GM18873 (cell line): ENCODE results near the gene SPATA32.

Experiments
- ATAC-seq: cut with Tn5 transposase; IDR thresholded peaks from one replicate; pipeline ENCODE4 v1.9.1; 2021; ENCODE audit warnings: mild to moderate bottlenecking, moderate library complexity, moderate number of reproducible peaks; ENCODE audit not compliant: unreplicated experiment, low FRiP score

Gene SPATA32

DNA sequence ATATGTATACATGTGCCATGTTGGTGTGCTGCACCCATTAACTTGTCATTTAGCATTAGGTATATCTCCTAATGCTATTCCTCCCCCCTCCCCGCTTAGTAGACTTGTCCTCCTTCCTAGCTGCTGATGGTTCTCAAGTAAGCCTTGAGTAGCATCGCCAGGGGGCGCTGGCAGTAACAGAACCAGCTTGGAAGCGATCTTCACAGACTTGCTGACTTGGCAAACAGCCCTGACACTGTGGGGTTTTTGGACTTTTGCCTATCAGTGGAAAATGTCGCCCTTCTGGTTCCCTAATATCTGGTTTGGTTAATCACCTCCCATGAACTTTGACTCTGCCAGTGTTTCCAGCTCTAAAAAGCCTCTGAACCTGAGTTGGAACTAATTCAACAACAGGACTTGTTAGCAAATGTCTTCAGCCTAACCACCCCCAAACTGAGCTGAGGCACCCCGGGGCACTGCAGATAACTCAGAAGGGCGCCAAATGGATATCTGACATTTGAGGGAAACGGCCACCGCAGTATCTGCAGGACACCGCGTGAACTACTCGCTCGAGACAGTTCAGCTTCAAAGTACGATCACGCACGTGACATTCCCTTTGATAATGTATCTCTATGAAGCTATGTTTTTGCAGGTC, 15.4 kb upstream of the SPATA32 start:
- no peak for ATAC-seq

DNA sequence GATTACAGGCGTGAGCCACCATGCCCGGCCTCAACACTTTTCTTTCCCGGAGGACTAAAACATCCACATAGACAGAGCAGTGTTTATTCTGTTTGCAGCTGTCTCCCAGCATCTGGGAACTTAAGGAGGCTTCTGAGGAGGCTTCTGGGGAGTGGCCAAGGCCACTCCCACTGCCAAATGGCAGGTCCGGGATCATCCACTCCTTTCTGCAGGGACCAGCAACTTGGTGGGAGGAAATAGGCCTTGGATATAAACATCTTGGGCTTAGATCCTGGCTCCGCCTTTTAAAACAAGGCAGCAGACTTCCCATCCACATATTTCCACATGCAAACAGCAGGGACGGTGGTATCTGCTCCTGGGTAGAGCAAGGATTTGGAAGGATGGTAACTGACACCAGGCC, 14.1 kb upstream of the SPATA32 start:
- ATAC-seq = no peak

DNA sequence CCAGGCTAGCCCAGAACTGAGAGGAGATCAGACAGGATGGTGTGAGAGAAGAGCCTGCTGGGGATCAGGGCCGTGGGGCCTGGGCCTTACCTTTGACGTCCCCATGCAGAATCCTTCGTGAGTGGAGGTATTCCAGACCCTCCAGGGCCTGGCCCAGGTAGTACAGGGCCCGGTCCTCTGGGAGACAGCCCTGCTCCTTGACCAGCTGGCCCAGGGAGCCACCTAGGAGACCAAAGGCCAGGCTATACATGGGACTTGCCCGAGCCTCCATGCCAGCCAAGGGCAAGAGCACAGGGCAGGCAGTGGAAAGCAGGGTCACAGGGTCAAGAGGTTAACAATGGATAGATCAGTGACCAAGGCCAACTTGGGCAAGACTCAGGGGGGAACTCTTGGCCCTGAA, 12.1 kb upstream of the SPATA32 start:
- ATAC-seq = no peak

DNA sequence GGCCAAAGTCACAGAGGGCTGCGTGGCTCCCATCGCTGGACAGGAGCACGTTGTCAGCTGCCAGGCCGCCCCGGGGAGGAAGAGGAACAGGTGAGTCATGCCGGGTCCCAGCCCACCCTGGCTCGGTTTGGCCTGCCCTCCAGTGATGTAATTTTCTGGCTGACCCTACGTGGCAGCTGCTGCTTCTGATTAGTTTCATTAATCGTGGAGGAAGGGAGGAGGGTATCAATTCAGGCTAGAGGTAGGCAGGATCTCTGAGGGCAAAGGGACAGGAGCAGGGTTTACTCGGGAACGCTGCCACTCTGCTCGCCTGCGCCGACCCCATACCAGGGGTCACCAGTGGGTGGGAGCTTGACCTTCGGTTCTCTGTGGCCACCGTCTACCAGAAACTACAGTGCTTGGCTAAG, 11.7 kb upstream of the SPATA32 start:
- ATAC-seq = no peak

DNA sequence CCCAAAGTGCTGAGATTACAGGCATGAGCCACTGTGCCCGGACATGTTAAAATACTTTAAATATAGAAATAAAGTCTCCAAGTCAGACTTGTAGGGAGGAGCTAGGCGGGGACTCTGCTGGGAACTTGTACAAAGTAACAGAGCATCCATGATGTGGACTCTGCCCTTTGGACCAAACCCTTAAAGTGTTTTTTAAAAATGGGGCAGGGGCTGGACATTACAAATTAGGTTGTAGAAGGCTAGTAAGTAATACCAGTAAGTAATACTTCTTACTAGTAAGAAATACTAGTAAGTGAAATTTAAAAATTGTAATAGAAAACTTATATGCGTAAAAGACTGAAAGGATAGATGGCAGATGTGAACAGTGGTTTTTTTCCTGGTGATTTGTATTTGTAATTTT, 9.7 kb upstream of the SPATA32 start:
- ATAC-seq = no peak

DNA sequence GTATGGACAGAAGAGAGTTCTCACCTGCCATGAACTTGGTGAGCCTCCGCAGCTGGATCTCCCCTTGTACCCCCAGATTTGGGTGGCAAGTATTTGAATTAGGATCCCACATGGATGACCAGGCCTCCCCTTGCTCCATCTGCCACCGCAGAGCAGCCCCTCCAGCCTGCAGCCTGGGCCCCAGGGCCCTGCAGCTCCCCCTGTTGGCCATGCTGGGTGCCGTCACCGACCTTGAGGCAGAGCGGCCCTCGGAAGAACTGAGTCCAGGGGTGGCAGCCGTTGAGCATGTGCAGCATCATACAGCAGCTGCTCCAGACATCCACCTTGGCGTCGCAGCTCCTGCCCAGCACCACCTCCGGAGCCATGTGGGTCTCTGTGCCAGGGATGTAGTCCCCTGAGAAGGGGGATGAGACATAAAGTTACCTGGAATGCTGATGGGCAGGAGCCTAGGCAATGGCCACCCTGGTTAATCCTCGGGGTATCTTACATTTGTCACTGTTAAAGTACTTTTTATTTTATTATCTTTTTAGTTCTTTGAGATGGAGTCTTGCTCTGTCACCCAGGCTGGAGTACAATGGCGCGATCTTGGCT, 9.0 kb upstream of the SPATA32 start:
- no peak for ATAC-seq

DNA sequence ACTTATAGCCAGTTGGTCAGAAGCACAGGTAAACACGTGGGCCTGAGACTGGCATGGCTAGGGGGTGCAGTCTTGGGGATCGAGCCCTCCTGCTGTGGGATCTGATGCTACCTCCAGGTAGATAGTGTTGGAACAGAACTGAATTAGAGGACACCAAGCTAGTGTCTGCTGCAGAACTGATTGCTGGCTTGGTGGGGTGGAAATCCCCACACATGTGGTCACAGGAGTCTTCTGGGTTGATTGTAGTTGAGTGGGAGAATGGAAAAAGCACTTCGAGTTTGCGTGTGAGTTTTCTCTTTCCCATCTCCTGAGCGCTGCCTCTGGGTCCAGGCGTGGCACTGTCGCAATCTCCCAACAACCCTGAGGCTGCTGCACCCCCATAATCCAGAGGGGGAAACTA, 8.0 kb upstream of the SPATA32 start:
- ATAC-seq = no peak

DNA sequence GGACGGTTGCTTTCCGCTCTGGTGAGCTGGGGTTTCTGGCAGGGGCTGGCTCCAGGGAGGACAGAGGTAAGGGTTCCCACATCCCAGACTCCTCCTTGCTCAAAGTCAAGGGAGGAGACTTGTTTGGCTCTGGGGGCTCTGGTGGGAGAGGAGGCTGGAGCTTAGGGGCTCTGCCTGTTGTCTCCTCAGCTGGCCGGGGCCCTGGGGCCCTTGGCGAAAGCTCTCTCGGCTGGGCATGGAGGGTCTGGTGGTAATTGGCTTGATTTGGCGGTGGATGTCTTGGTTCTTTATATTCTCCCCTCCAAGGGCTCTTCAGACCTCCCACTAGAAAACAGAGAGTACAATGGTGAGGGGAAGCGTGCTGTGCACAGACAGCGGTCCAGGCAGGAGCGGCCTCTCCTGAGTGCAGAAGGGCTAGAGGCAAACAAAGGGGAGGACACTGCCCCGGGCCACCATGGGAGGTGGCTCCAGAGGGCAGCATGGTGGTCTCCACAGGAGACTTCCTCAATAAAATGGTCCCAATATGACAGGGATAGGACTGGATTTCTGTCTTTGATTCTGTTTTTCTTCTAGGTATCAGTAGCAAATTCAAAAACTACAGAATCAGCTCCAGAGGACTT, 5.7 kb upstream of the SPATA32 start:
- ATAC-seq = no peak

DNA sequence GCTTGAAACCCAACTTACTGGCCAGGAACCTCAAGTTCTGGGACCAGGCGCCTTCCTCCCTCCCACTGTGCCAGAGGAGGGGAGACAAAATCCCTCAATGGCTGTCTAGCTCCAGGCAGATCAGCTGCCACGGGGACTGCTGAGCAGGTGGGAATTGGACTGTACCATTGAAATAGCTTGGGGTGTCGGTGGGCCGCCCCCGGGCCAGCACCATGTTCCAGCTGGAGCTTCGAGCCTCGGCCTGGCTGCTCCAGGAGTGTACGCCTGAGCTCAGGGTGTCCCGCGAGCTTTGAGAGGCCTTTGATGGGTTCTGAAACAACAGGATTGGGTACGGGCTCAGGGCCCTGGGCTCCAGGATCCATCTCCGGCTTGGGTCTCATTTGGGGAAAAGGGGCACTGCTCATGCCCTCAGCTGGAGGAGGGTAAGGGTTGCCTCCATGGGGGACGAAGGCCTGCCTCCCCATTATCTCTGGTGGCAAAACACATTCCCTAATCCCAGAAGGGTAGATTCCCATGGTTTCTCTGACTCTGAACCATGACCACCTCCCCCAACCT, 4.6 kb upstream of the SPATA32 start:
- no peak for ATAC-seq

DNA sequence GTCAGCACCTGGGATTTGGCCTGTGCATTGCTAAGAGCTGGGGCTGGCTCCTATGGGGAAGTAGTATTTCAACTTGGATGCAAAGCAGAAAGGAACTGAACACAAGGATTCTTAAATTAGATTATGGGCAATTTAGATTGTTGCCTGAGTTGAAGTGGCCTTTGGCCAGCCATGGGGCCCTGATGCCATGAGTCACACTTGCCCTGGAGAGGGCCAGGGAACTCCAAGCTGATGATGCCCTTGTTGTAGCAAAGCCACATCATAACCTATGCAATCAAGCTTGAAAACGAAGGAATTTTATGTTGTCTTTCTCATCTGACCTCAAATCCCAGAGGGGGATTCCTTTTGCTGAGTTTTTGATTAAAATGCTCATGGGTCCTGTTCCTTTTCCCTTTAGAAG, 3.9 kb upstream of the SPATA32 start:
- ATAC-seq = no peak

DNA sequence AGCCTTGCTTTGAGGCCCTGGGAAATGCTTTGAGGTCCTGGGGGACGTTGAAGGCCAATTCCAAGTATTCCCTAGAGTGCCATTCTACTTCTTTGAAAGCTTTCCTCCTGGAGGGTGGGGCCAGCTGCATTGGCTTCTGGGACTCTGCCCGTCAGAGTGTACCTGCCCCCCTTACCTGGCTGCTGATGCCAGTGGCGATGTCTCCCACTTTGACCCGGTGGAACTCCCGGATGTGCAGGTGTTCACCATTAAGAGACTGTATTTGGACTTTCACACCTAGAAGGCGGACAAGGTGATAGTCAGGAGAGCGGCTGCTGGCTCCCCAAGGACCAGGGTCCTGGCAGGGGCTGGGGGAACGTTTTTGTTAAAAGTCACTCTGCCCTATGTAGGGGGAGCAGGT, 3.1 kb upstream of the SPATA32 start:
- no peak for ATAC-seq

DNA sequence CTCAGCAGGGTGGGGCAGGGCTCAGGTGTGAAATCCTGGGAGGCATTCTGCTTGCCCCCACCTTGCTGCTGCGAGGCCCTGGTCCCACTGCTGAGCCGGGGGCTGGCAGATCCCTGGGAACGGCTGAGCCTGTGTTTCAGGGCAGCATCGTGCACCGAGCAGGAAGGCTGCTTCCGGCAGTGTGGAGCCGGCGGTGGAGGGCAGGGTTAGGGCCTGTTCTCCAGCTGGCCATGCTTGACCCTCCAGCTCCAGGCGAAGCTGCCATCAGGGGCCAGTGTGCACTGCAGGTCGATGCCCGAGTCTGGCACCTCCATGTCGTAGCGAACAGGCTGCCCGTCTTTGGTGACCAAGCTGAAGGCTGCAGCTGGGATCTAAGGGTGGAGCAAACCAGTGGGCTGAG, 2.5 kb upstream of the SPATA32 start:
- no peak for ATAC-seq

DNA sequence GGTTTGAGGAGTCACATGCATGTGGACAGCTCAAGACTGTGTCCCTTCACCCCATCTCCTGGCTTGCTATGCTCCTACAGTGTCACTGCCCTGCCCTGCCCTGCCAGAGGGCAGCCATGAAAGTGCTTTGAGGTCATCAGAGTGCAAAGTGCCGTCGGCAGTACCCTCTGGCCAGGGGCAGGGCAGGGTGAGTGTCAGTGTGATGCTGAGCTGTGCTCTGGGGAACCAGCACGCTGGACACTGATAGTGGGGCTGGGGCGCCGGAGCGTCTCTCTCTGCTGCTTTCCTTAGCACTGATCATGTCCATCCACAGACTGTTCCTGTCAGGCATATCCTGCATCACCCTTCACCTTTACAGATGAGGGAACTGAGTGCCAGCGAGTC, 1.6 kb upstream of the SPATA32 start:
- ATAC-seq = no peak

DNA sequence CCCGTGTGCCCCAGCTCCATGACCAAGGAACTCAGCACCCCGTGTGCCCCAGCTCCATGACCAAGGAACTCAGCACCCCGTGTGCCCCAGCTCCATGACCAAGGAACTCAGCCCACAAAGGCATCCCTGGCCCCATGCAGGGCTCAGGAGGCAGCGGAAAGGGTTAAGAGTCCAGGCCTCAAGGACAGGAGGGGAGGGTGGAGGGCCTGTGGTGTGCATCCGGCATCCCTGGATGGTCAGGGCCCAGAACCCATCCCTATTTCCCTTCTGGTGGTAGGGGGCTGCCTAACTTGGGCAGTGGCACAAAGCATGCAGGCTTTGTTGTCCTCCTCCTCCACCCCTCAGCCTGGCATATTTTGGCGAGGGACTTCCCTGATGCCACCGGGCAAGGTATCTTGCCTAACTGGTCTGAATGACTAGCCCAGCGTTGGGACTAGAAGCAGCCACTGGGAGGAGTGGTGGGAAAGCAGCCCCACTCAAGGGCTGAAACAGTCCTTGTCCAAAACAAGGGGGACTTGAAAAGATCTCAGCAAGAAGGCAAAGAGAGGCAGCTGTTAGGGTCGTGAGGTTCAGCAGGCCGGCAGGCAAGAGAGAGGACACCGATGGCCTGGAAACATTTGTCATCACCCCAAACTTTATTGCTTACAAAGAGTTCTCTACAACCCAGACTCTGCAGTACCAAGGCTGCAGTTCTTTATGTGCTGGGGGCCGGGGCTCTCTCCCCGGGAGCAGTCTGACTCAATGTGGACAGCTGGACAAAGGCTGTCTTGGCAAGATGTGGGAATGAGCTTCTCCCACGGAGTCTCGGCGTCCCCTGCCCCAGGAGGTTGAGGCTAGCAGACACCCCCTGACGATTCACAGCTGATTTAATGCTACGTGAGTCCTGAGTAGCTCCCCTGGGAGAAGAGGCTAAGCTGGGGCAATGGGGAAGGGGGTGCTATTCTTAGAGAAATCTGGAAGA, 902 bp upstream of the SPATA32 start:
- ATAC-seq = no peak

DNA sequence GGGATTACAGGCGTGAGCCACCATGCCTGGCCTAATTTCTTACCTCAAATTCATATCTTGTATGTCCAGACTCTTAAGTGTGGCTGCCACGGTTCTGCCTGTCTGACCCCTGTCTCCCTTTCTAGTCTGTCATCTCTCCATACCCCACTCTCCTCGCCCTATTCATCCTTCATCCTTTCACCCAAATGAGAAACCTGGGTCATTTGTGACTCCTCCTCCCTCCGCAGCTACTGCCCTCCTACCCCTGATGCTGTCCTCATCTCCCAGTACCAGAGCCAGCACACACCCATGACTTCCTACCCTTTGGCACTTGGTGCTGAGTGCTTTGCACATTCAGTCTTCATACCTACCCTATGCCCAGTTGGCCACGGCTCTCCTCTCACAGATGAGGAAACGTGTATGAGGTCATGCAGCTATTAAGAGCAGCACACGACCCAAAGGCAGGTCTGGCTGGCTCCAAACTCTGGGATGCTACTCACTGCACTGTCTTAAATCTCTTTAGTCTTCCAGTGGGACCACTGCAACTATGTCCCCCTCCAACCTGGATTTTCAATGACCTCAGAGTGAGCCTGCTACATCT, 1.6 kb downstream of the SPATA32 start:
- no peak for ATAC-seq

DNA sequence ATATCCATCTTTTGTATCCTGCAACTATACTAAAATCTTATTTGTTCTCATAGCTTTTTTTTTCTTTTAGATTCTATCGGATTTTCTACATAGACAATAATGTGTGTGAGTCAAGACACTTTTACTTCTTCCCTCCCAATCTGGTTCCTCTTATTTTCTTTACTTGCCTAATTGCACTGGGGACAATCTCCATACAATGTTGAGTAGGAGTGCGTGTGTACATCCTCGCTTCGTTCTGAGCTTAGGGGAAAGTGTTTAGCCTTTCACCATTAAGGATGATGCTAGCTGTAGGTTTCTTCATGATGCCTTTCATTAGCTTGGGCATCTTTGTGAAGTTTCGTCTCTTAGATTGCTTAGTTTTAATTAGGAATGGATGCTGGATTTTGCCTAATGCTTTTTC, 2.9 kb downstream of the SPATA32 start:
- no peak for ATAC-seq

DNA sequence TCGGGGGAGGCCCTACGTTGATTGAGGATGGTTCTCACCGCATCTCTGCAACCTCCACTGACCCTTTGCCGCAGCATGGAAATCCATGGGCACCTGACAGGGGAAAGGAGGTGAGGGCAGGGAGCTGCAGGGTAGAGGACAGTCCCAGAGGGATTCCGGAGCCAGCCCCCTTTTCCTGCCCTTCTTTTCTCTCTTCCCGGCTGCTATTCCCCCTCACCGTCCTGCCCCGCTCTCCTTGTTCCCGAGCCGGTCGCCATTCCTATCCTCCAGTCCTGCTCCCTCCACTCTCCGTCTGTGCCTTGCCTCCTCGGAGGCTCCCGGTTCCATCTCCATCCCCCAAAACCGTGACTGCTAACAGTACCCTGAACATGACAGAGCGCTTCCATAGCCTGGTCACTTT, 4.8 kb downstream of the SPATA32 start:
- no peak for ATAC-seq

DNA sequence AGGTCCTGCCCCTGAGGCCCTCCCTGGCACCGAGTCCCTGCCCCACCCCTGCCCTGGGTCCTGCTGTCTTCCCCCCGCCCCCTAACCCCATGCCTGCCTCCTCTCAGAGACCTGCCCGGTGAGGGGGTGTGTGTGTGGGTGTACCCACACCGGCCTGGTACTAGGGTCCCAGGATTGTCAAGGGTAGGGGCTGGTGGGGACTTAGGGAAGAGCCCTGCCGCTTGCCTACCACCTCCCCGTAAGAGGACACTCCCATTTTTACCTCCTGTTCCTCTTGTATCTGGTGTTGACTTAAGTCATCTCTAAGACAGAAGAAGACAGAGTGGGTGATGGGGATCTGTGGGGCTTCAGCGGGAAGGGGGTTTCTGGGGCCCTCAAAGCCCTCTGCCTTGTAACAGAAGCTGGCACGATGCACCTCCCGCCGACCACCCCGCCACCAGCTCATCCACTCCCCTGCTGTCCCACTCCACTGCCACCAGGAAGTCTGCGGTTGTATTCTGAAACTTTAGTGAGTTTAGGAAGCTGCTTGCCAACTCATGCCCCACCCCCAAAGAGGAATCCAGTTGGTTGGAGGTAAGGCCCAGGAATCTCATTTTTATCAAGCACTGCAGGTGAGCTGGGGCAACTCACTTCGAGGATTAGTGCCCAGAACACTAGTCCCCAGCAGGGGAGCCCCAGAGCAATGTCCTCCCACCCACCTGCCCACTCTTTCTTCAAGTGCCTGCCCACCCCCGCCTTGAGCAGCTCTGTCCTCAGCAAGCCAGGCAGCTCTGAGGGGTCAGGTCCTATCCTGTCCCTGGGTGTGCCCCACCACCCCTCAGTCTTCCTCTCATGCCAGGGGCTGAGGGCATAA, 5.6 kb downstream of the SPATA32 start:
- ATAC-seq = no peak

DNA sequence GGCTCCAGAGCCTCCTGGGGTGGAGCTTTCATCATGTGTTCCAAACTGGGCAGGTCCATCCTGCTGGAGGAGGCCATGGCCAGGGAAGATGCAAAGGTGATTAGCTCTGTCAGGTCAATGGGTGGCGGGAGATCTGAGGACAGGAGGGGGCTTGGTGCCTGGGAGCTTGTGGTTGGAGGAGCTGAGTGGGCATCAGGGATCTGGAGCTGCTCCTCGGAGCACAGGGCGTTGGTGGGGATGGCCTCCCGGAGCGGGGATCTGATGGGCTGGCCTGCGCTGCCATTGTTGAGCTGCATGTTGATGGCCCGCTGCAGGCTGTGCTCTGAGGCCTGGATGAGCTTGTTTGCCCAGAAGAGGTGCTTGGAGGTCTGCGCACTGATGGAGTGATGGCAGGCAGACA, 6.5 kb downstream of the SPATA32 start:
- no peak for ATAC-seq

DNA sequence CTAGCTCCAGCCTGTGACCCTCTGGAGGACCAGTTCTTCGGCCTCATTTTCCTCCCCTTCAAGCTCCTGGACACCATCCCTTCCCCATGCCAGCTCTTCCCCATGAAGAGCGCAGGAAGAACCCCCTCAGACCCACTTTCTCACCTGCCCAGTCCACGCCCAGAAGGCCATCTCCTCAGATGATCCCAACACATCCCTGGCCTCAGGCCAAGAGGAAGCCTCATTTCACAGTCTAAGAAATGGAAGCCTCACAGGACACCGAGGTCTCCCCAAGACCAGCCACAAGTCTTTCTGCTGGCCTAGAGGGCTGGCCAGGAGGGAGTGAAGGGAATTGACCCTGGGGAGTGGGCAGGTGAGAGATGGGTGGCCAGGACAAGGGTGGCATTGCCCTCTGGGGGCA, 8.0 kb downstream of the SPATA32 start:
- no peak for ATAC-seq
